ENCODE data around the gene SOAT2. TPM values are rescaled to one million over a fixed set of nuclear protein-coding genes. Genes with fewer than 3 reads are reported as not detected.

SOAT2 gene
- total and polyA plus RNA-seq, 2 of the 4 experiments (the other 2 are of a cell fraction), result 0.18 to 0.39 TPM

DNA sequence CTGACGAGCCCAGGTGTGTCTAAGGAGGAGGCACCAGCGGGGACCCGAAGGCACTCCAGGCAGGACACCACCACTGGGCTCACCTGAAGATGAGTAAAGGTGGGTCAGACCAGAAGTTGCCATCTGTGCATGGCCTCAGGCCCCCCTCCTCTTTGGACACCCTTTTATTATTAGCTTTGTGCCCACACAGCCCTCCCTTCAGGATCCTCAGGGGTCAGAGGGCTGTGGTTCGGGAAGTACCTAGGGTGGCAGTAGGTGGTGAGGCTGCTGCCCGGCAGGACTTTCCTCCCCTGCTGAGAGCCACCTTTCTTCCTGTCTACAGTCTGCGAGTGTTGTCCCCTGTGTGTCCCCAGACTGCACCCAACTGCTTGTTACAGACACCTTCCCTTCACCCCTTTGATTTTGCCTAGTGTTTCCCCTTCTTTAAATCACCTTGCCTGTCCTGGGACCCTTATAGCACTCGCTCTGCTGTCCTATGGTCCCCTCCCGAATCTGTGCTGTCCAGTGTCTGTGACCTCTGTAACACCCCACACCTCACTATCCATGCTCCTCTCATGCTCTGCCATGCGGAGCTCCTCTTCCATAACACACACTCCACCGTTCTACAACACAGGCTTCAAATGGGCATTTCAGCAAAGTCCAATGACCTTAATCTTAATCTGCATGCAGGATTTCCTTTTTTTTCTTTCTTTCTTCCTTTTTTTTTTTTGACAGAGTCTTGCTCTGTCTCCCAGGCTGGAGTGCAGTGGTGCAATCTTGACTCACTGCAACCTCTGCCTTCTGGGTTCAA lies 25.7 kb downstream of the SOAT2 start:
- Histone ChIP-seq H3K9me1 (ENCODE audit: insufficient read depth, low read length) (peaks cover 3% of the 10 kb centered on the region; the same call in 1 of the 2 replicates), H2AK9ac (replicated peaks; ENCODE audit: low read depth, low read length, poor library complexity) (no peak overlapping the region), H3K4ac (ENCODE audit: low read depth, low read length) (no peak overlapping the region), H4K5ac (ENCODE audit: low read depth, low read length) (no peak overlapping the region), H3K4me2 (ENCODE audit: low read depth, low read length) (no peak overlapping the region), H3K18ac (ENCODE audit: low read depth, low read length) (no peak overlapping the region), H3K4me1 (ENCODE audit: control insufficient read depth, insufficient read depth, low read length) (no peaks in the 10 kb centered on the region), H3K79me1 (ENCODE audit: low read depth in 1 of 2, low read length in 2 of 2) (no peaks in the 10 kb centered on the region), H2AK5ac (ENCODE audit: low read depth, low read length) (no peak overlapping the region), H3K36me3 (ENCODE audit: control insufficient read depth, insufficient read depth, low read length) (no peaks in the 10 kb centered on the region), H3K9me3 (ENCODE audit: control insufficient read depth, insufficient read depth, low read length) (no peaks in the 10 kb centered on the region), H3K4me3 (ENCODE audit: insufficient read depth, low read depth, low read length) (no peak overlapping the region), H2BK5ac (ENCODE audit: low read depth, low read length, poor library complexity, severe bottlenecking) (no peak overlapping the region), H4K8ac (ENCODE audit: low read depth in 2 of 2, low read length in 2 of 2) (no peak overlapping the region), H3K14ac (replicated peaks; ENCODE audit: low read depth, low read length) (no peak overlapping the region), H2BK20ac (ENCODE audit: low read depth, low read length) (no peak overlapping the region), H3K27me3 (ENCODE audit: control insufficient read depth, insufficient read depth, low read length) (peaks cover 6% of the 10 kb centered on the region; the same call in 1 of the 2 replicates), H2BK15ac (ENCODE audit: low read depth, low read length) (no peak overlapping the region), H4K91ac (ENCODE audit: insufficient read depth, low read depth, low read length) (no peak overlapping the region), H2BK120ac (ENCODE audit: low read depth, low read length) (no peak overlapping the region), H3K27ac (ENCODE audit: insufficient read depth, low read length) (no peak overlapping the region), H3K56ac (ENCODE audit: extremely low read depth, insufficient read depth, low read length) (no peak overlapping the region), H4K20me1 (ENCODE audit: insufficient read depth, low read length) (no peaks in the 10 kb centered on the region), H3K9ac (ENCODE audit: low read depth, low read length) (no peak overlapping the region), H2AFZ (replicated peaks; ENCODE audit: low read length, poor library complexity) (peak overlapping the region; percentile 51), H3K23ac (ENCODE audit: low read depth, low read length) (no peak overlapping the region)
- ATAC-seq (ENCODE audit: low read depth) (no peak), DNase-seq (no peak)
- dilution Hi-C loops (cut with HindIII; ENCODE audit: low sequenced_read_pairs, unreplicated experiment) (no loop called here), in situ Hi-C loops (cut with MboI; ENCODE audit: low sequenced_read_pairs) (no loop called here), intact Hi-C loops (cut with micrococcal nuclease) (no loop called here)
- POLR2A ChIA-PET (ENCODE audit: unreplicated experiment), result no interaction called here
- TF ChIP-seq BHLHE40 (IDR thresholded peaks at IDR 0.05; ENCODE audit: low read depth, low read length) (no peak), SMC3 (IDR thresholded peaks at IDR 0.05; ENCODE audit: low read depth, low read length) (no peak), RAD21 (IDR thresholded peaks at IDR 0.05; ENCODE audit: low read length) (no peak), MXI1 (IDR thresholded peaks at IDR 0.05; ENCODE audit: borderline replicate concordance, low read depth, low read length) (no peak), RFX5 (IDR thresholded peaks at IDR 0.05; ENCODE audit: low read depth, low read length) (no peak), NFE2L2 (IDR thresholded peaks at IDR 0.05; ENCODE audit: low read depth, low read length) (no peak), CHD1 (IDR thresholded peaks at IDR 0.05; ENCODE audit: low read depth, low read length) (no peak), FOS (IDR thresholded peaks at IDR 0.05; ENCODE audit: low read depth, low read length) (no peak), RCOR1 (IDR thresholded peaks at IDR 0.05; ENCODE audit: insufficient replicate concordance, low read length) (no peak), MAZ (IDR thresholded peaks at IDR 0.05; ENCODE audit: borderline replicate concordance, low read depth, low read length) (no peak), POLR2A (IDR thresholded peaks at IDR 0.05; ENCODE audit: low read depth, low read length) (no peak), MAFK (IDR thresholded peaks at IDR 0.05; ENCODE audit: low read depth, low read length) (no peak), CEBPB (IDR thresholded peaks at IDR 0.05; ENCODE audit: low read depth, low read length) (no peak)
- TF ChIP-seq, protein P1, sequence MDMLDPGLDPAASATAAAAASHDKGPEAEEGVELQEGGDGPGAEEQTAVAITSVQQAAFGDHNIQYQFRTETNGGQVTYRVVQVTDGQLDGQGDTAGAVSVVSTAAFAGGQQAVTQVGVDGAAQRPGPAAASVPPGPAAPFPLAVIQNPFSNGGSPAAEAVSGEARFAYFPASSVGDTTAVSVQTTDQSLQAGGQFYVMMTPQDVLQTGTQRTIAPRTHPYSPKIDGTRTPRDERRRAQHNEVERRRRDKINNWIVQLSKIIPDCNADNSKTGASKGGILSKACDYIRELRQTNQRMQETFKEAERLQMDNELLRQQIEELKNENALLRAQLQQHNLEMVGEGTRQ (IDR thresholded peaks at IDR 0.05; ENCODE audit: low read depth, low read length), result no peak
- TF ChIP-seq, protein P2, sequence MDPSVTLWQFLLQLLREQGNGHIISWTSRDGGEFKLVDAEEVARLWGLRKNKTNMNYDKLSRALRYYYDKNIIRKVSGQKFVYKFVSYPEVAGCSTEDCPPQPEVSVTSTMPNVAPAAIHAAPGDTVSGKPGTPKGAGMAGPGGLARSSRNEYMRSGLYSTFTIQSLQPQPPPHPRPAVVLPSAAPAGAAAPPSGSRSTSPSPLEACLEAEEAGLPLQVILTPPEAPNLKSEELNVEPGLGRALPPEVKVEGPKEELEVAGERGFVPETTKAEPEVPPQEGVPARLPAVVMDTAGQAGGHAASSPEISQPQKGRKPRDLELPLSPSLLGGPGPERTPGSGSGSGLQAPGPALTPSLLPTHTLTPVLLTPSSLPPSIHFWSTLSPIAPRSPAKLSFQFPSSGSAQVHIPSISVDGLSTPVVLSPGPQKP (IDR thresholded peaks at IDR 0.05; ENCODE audit: borderline replicate concordance, low read depth, low read length), result no peak
- TF ChIP-seq, protein P3, sequence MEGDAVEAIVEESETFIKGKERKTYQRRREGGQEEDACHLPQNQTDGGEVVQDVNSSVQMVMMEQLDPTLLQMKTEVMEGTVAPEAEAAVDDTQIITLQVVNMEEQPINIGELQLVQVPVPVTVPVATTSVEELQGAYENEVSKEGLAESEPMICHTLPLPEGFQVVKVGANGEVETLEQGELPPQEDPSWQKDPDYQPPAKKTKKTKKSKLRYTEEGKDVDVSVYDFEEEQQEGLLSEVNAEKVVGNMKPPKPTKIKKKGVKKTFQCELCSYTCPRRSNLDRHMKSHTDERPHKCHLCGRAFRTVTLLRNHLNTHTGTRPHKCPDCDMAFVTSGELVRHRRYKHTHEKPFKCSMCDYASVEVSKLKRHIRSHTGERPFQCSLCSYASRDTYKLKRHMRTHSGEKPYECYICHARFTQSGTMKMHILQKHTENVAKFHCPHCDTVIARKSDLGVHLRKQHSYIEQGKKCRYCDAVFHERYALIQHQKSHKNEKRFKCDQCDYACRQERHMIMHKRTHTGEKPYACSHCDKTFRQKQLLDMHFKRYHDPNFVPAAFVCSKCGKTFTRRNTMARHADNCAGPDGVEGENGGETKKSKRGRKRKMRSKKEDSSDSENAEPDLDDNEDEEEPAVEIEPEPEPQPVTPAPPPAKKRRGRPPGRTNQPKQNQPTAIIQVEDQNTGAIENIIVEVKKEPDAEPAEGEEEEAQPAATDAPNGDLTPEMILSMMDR (conservative IDR thresholded peaks at IDR 0.05; ENCODE audit: low read depth, low read length), result no peak
- 74% methylated on average over 6 of the region's 10 CpGs; no CpG with 5 or more reads in 1 of the 2 experiments for WGBS, 2 experiments (ENCODE audit: extremely low coverage in 2 of 2, insufficient read length in 1 of 2)
- CTCF ChIA-PET, result no interaction called here
- BruUV-seq (replicated peaks), result no TSS peak
